Adrenal gland (tissue), 12 donors: ENCODE results near the gene TBC1D21. TPM values are rescaled to one million over a fixed set of nuclear protein-coding genes. Genes with fewer than 3 reads are reported as not detected.

ENCODE experiments used
- DNase-seq, 7 donors: peaks; one replicate each; pipeline ENCODE4 v3.0.0-alpha.2; 2019 to 2020
- H3K27ac ChIP-seq, 5 donors: fragments of 200-600 bp; sonication (generic) in 4 of 5; 1 replicate in 3 of 5; 2 replicates in 2 of 5; pipeline versions ENCODE4 v1.5.1 to v1.8.0; 2016 to 2020; ENCODE audit warnings: mild to moderate bottlenecking in 1 of 5
- H3K27me3 ChIP-seq: fragments of 200-600 bp; 2 replicates; pipeline ENCODE4 v1.8.0; 2021
- H3K36me3 ChIP-seq, 2 donors: fragments of 200-600 bp; replicated peaks in 1 of 2; 1 replicate in 1 of 2; 2 replicates in 1 of 2; pipeline versions ENCODE4 v1.5.1 to v1.8.0; 2018 to 2022
- H3K4me1 ChIP-seq, 2 donors: fragments of 200-600 bp; replicated peaks in 1 of 2; 1 replicate in 1 of 2; 2 replicates in 1 of 2; pipeline versions ENCODE4 v1.5.1 to v1.8.0; 2018 to 2021
- H3K4me3 ChIP-seq, 4 donors: fragments of 200-600 bp; sonication (generic) in 3 of 4; one replicate each; pipeline ENCODE4 v1.5.1; 2016 to 2018
- H3K9me3 ChIP-seq, 3 donors: fragments of 200-600 bp; sonication (generic) in 1 of 3; replicated peaks in 1 of 3; 1 replicate in 2 of 3; 2 replicates in 1 of 3; pipeline versions ENCODE4 v1.5.1 to v1.8.0; 2016 to 2021
- POLR2A ChIP-seq, 2 donors: fragments of 450-650 bp; IDR thresholded peaks; one replicate each; pipeline ENCODE4 v1.6.1; 2017; ENCODE audit warnings: antibody characterized with exemption in 2 of 2, mild to moderate bottlenecking in 2 of 2, moderate library complexity in 1 of 2
- WGBS, 4 donors: extraction: QIAGEN DNeasy Blood & Tissue Kit in 2 of 4; methylation state at CpG; one replicate each; pipeline versions ENCODE4 v1.1.5 to v1.1.7; 2013 to 2017; 5-methylcytosine and 5-hydroxymethylcytosine counted together
- intact Hi-C, 2 donors: fragments of 100-400 bp; cut with DNase I; formaldehyde crosslinking; loops; one replicate each; pipeline versions ENCODE4 v1.14.1 to v1.15.0; 2022 to 2023
- polyA plus RNA-seq, 3 donors: library from polyadenylated mRNA; stranded (reverse); fragments of 200-250 nt in 2 of 3; fragments of 350-450 nt in 1 of 3; fragmentation: Illumina TruSeq in 1 of 3; extraction: RNeasy Lipid Tissue Mini Kit (QIAGEN cat#74804) in 1 of 3; gene quantifications; one replicate each; pipeline ENCODE4 v1.2.3, GENCODE V29; 2013 to 2014
- total RNA-seq, 9 donors: library from RNA; depleted of rRNA in 4 of 9; stranded (reverse); fragments of >200 nt in 4 of 9; fragments of 120-200 nt in 1 of 9; fragmentation: NEBNext Ultra II Directional in 1 of 9; extraction: Animal tissue kit (Norgen Biotek cat#: 25700) in 1 of 9; gene quantifications; one replicate each; pipeline versions ENCODE4 v1.1.0 to v1.2.4, GENCODE V29; 2013 to 2023
- TF ChIP-seq, protein P1 (sequence below), 6 experiments: fragments of 450-650 bp in 4 of 6; fragments of 200-600 bp in 2 of 6; sonication (generic) in 1 of 6; IDR thresholded peaks; 1 replicate in 5 of 6; 2 replicates in 1 of 6; pipeline versions ENCODE4 v1.5.1 to v1.8.0; 2016 to 2021; ENCODE audit warnings: antibody characterized with exemption in 6 of 6, mild to moderate bottlenecking in 2 of 6, moderate library complexity in 1 of 6
- donor health status: healthy with polysubstance abuse.
- donor health status: Bipolar disorder and iron deficiency.
- donor health status: DM: yes; HTN: yes; CAD: no.
- donor health status: DM: no; HTN: no; CAD: no.
- donor health status: DM: no; HTN: no; CAD: no.
- donor health status: DM: yes; HTN: yes; CAD: no.

TBC1D21 gene
- total and polyA plus RNA-seq, 12 donors: not detected

- no peaks in the 10 kb centered on the region for H3K27me3 ChIP-seq
- WGBS, 4 donors: 83 to 89% (median 86%) methylated on average over 7 to 9 of the region's 9 CpGs
- H3K4me1 ChIP-seq: no peaks in the 10 kb centered on the region
- H3K4me3 ChIP-seq: no peak overlapping the region
- H3K27ac ChIP-seq: no peak overlapping the region
- no peaks in the 10 kb centered on the region for H3K9me3 ChIP-seq
- DNase-seq: no peak
- H3K36me3 ChIP-seq: no peaks in the 10 kb centered on the region
- intact Hi-C loops: no loop called here
- TF ChIP-seq POLR2A (IDR thresholded peaks at IDR 0.05): no peak
These were observed 30.9 kb downstream of the TBC1D21 start for GRCh38 chr15:73904026-73904815.

DNA sequence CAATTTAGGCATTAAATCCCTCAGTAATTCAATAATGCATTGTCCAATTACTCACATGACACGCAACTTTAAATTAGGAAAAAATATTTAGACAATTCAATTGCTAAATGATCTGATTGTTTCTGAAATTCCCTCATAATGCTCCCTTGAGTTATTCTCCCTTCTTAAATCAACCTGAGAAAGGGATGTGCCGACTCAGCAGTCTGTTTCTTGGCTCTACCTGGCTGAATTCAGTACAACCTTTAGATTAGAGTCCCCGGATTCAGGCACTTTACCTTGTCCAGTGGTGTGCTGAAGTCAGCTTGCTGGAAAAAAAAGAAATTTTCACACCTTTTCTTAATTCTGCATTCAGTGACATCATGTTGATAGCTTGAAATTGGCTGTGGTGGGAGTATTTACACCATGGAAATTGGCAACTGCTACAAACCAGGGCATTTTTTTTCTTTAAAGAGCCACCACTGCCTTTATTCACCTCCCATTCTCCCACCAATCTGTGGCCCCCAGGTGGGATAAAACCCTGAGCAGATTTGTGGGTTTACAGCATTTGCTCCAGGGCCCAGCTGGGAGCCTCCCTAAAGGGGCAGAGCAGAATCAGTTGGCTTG lies 32.0 kb downstream of the TBC1D21 start:
- no peak for DNase-seq
- Histone ChIP-seq H3K27ac (no peak overlapping the region), H3K4me1 (no peaks in the 10 kb centered on the region), H3K9me3 (no peaks in the 10 kb centered on the region), H3K27me3 (no peaks in the 10 kb centered on the region), H3K4me3 (no peak overlapping the region), H3K36me3 (no peaks in the 10 kb centered on the region)
- intact Hi-C loops: no loop called here
- WGBS, 4 donors: 91 to 100% (median 95%) methylated on average over 3 of the region's 3 CpGs
- no peak for TF ChIP-seq POLR2A (IDR thresholded peaks at IDR 0.05)
- TF ChIP-seq, protein P1, sequence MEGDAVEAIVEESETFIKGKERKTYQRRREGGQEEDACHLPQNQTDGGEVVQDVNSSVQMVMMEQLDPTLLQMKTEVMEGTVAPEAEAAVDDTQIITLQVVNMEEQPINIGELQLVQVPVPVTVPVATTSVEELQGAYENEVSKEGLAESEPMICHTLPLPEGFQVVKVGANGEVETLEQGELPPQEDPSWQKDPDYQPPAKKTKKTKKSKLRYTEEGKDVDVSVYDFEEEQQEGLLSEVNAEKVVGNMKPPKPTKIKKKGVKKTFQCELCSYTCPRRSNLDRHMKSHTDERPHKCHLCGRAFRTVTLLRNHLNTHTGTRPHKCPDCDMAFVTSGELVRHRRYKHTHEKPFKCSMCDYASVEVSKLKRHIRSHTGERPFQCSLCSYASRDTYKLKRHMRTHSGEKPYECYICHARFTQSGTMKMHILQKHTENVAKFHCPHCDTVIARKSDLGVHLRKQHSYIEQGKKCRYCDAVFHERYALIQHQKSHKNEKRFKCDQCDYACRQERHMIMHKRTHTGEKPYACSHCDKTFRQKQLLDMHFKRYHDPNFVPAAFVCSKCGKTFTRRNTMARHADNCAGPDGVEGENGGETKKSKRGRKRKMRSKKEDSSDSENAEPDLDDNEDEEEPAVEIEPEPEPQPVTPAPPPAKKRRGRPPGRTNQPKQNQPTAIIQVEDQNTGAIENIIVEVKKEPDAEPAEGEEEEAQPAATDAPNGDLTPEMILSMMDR (IDR thresholded peaks at IDR 0.05): no peak

DNA sequence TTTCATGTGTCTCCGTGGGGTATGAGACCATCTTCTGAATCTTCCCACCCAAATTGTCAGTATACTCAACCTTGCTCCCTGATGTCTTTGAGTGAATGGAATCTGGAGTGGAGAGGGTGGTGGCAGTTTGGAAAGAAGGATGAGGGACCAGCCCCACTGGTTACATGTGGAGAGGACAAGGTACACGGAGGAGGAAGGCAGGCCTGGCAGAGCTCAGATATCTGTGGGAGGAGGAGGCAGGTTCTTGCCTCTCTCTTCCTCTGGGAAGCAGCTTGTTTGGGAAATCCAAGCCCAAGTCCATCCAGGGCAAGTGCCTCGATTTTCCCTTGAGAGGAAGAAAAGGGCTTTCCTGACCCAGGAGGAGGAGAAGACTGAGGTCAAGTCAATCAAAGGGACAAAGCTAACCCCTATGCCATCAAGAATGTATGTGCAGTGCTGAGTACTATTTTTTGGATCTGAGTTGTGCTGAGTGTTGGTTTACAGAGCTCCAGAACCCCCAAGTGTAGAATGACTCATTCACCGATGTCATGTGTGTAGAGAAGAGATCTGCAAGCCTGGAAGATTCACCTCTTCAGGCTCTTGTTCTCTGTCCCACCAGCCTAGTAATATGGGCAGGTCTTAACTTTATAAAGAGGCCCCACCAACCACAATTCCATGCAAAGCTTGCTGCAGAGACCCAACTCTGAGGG lies 33.1 kb downstream of the TBC1D21 start:
- Histone ChIP-seq H3K36me3 (no peaks in the 10 kb centered on the region), H3K27me3 (no peaks in the 10 kb centered on the region), H3K9me3 (no peaks in the 10 kb centered on the region), H3K4me1 (no peaks in the 10 kb centered on the region), H3K4me3 (no peak overlapping the region), H3K27ac (no peak overlapping the region)
- WGBS, 4 donors: 75 to 82% (median 77%) methylated on average over 4 of the region's 4 CpGs
- TF ChIP-seq, protein P1 (IDR thresholded peaks at IDR 0.05): no peak
- no peak for TF ChIP-seq POLR2A (IDR thresholded peaks at IDR 0.05)
- intact Hi-C loops: no loop called here
- DNase-seq: no peak

DNA sequence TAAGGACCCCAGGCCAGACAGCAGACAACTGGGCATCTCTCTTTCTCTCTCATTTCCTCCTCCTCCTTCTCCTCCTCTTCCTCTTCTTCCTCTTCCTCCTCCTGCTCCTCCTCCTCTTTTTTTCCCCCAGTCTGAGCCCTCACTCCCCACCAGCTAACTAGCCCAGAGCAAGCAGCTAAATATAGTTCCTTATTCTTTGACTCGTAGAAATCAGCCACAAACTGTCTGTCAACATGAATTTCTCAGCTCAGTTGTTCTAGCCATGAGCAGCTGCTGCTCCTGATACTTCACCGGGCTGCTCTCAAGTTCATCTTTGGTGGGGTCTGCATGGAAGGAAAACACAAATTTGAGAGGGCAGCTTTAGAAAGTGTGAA lies 33.7 kb downstream of the TBC1D21 start:
- no peaks in the 10 kb centered on the region for H3K27me3 ChIP-seq
- intact Hi-C loops: no loop called here
- TF ChIP-seq, protein P1 (IDR thresholded peaks at IDR 0.05): no peak
- TF ChIP-seq POLR2A (IDR thresholded peaks at IDR 0.05): no peak
- no peaks in the 10 kb centered on the region for H3K9me3 ChIP-seq
- no peaks in the 10 kb centered on the region for H3K36me3 ChIP-seq
- H3K27ac ChIP-seq: no peak overlapping the region
- no peak overlapping the region for H3K4me3 ChIP-seq
- no peak for DNase-seq
- WGBS, 4 donors: 61 to 81% (median 73%) methylated on average over 2 of the region's 2 CpGs
- H3K4me1 ChIP-seq: no peaks in the 10 kb centered on the region
